B cell (primary cell): ENCODE measurements around the gene CHEK1.

Source experiments
- CTCF ChIP-seq: fragments of 200-600 bp; IDR thresholded peaks from one replicate; pipeline ENCODE4 v1.8.0; 2022; ENCODE audit warnings: antibody characterized with exemption, mild to moderate bottlenecking
- EZH2 ChIP-seq: IDR thresholded peaks from 2 replicates; pipeline ENCODE4 v1.6.1; 2012; ENCODE audit warnings: borderline replicate concordance, low read depth, mild to moderate bottlenecking, moderate library complexity, low read length; ENCODE audit not compliant: insufficient read depth, poor library complexity, severe bottlenecking

- TF ChIP-seq CTCF (peak; percentile 39), EZH2 (no peak)
These were observed 1.5 kb downstream of the CHEK1 start for GRCh38 chr11:125626288-125626950.
